ENCODE measurements around the gene LRRFIP1.

DNA sequence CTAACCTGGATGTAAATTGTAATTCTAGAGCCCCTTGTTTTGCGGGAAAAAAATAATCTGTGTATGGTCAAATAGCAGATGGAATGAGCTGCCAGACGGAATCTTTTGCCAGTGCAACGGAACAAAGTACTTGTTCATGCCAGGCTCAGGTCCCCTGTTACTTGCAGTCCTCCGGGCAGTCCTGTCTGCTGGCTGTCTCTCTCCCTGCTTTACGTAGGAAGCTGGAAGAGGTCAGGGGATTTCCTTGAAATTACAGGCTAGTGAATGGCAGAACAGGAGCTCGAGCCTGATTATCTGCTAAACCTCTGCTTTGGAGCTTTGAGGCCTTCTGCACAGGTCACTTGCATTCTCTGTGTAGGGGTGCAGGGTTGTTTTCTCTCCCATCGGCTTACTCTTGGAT, 54.8 kb downstream of the LRRFIP1 start:
- TF ChIP-seq POLR2AphosphoS5 (IDR thresholded peaks at IDR 0.05; ENCODE audit: low read depth) (no peak), CTCF (IDR thresholded peaks at IDR 0.05; ENCODE audit: insufficient read depth, low read length) (no peak), SPI1 (IDR thresholded peaks at IDR 0.05; ENCODE audit: borderline replicate concordance, low read depth) (no peak)
